ENCODE results near the gene CHRM1.

The CHRM1 gene

GRCh38 chr11:62902932-62903331 lies 18.2 kb downstream of the CHRM1 start:
- DNase-seq: no peak

GRCh38 chr11:62898027-62898426 lies 23.1 kb downstream of the CHRM1 start:
- DNase-seq: no peak

DNA sequence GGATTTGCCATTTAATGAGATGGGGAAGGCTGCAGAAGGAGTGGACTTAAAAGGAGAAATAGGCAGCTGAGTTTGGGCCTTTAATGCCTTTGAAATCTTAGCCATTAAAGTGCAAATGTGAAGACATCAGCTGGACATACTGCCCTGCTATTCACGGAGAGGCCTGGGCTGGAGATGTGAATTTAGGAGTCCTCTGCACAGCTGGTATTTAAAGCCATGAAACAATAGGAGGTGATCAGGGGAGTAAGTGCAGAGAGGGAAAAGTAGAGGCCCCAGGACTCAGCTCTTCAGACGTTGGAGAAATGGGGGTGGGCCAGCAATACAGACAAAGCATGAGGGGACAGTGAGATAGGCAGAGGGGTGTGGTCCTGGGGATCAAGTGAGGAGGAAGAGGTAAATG lies 23.9 kb downstream of the CHRM1 start:
- no peak for DNase-seq

GRCh38 chr11:62896049-62896448 lies 25.1 kb downstream of the CHRM1 start:
- no peak for DNase-seq

GRCh38 chr11:62895501-62895900 lies 25.7 kb downstream of the CHRM1 start:
- DNase-seq: no peak

GRCh38 chr11:62892077-62892922 lies 28.9 kb downstream of the CHRM1 start:
- no peak for DNase-seq

DNA sequence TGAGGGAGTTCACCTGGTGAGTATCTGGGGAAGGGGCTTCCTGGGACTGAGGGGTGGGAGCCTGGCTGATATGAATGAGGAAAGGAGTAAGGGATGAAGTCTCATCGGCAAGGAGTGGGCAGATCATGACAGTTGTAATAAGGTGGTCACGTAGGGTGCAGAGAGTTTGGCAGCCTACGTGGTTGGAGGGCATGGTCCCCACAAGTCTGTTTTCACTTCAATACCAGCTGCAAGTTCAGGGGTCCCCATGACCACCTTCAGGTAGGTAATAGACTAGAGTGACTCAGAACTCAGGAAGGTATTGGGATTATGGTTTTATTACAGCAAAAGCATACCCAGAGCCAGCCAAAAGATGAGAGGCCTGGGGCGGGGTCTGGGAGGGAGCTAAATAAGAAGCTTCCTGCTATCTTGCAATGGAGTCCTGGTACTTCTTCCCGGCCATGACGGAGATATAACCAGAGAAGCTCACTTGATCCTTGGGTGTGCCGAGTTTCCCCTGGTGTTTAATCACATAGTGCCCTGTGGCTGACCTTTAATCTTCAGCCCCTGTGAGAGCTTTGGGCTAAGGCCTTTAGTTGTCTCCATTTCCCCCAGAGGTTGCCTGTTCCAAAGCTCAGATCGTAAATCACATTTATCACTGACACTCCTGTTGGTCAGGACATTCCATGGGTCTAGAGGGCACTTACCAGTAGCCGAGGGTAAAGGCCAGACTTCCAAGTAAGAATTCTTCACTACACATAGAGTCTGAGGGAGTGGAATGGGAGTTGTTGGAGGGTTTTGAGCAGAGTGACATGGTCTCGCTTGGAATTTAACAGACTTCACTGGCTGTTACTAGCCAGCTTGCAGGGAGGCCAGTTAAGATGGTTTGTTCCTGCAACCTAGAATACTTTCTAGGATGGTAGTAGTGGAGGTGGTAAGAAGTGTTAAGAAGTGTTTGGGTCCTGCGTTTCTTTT lies 31.4 kb downstream of the CHRM1 start:
- DNase-seq: no peak

GRCh38 chr11:62889126-62889483 lies 32.1 kb downstream of the CHRM1 start:
- no peak for DNase-seq

DNA sequence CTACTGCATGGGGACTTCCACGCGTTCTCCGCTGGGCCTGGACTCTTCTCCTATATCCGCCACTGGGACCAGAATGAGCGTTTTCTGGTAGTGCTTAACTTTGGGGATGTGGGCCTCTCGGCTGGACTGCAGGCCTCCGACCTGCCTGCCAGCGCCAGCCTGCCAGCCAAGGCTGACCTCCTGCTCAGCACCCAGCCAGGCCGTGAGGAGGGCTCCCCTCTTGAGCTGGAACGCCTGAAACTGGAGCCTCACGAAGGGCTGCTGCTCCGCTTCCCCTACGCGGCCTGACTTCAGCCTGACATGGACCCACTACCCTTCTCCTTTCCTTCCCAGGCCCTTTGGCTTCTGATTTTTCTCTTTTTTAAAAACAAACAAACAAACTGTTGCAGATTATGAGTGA lies 32.8 kb downstream of the CHRM1 start:
- no peak for DNase-seq

- DNase-seq: no peak
Observed at GRCh38 chr11:62885137-62885750, 35.9 kb downstream of the CHRM1 start.

GRCh38 chr11:62883673-62884072 lies 37.5 kb downstream of the CHRM1 start:
- no peak for DNase-seq

DNA sequence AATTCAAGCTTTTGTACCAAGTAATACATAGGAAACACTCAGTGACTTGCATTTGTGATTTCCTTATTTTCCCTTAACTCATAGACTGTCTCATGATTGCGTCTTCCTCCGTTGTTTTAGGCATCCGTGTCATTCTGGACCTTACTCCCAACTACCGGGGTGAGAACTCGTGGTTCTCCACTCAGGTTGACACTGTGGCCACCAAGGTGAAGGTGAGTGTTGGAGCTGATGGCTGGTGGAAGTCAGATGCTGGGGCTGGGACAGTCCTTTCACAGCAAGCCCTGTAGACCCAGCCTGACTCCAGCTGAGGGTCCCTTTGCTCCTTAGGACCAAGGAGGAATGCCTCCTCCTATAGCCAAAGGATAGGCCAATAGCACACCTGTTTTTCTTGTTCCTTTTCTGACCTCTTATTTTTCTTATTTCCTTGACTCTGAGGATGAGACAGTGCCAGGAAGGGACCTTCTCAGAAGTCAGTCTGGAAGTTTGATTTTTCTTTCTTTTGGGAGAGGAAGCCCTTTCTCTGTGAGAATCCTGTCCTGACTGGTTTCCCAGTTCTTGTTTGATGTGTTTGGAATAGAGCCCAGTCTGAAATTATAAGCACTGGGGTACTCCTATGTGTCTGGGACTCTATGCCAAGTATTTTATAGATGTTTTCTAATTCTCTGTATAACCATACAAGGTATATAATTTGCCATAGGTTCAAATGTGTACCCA lies 38.2 kb downstream of the CHRM1 start:
- no peak for DNase-seq

DNA sequence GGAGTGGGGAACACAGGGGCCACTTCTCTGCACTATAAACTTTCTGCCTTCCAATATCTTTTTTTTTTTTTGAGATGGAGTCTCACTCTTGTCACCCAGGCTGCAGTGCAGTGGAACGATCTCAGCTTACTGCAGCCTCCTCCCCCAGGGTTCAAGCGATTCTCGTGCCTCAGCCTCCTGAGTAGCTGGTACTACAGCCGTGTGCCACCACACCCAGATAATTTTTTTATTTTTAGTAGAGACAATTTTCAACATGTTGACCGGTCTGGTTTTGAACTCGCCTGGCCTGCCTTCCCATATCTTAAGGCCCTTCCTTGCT lies 38.8 kb downstream of the CHRM1 start:
- no peak for DNase-seq

DNA sequence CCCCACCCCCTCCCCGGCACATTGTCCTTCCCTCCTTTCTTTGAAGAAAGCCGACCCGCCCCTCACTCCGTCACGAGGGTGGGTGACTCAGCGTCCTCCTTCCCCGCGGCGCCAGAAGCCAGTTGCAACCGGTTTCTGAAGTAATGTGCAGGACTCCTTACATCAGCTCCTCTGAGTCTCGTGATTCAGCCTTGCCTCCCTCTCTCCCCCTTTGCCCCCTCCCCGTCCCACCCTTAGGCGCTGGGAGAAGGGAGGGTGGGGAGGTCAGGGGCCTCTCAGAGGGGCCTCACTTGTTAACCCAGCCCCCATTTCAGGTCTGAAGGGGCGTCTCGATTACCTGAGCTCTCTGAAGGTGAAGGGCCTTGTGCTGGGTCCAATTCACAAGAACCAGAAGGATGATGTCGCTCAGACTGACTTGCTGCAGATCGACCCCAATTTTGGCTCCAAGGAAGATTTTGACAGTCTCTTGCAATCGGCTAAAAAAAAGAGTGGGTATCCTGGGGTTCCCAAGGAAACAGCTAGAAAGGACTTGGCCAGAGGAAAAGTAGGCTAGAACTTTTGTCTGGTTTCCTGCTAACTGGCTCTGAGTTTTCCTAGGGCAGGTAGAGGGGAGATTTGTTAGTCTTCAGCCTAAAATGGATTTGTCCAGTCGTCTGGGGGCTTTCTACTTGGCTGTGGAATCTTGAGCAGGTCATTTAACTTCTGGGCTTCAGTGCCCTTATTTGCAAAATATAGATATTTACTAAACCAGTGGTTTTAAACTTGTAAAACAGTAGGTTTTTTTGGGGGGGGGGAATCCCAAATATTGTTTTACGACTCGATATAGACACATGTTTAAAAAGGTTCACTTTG lies 39.4 kb downstream of the CHRM1 start:
- DNase-seq: peak; percentile 85

DNA sequence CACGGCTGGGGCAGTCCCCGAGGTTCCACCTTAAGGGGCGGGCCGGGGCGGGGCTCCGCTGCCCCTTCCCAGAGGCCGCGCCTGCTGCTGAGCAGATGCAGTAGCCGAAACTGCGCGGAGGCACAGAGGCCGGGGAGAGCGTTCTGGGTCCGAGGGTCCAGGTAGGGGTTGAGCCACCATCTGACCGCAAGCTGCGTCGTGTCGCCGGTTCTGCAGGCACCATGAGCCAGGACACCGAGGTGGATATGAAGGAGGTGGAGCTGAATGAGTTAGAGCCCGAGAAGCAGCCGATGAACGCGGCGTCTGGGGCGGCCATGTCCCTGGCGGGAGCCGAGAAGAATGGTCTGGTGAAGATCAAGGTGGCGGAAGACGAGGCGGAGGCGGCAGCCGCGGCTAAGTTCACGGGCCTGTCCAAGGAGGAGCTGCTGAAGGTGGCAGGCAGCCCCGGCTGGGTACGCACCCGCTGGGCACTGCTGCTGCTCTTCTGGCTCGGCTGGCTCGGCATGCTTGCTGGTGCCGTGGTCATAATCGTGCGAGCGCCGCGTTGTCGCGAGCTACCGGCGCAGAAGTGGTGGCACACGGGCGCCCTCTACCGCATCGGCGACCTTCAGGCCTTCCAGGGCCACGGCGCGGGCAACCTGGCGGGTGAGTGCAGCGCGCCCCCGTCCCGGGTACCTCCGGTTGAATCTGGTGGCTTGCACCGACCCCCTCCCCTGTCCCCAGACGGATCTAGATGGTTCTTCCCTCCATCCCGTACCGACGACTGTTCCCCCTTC lies 40.2 kb downstream of the CHRM1 start, which contains the start of gene SLC3A2:
TSS of gene SLC3A2 (plus strand) at position 94 of the 776 bp plus-strand sequence. CDS start at position 222, 128 bp downstream.
- DNase-seq: peak; percentile 85

DNA sequence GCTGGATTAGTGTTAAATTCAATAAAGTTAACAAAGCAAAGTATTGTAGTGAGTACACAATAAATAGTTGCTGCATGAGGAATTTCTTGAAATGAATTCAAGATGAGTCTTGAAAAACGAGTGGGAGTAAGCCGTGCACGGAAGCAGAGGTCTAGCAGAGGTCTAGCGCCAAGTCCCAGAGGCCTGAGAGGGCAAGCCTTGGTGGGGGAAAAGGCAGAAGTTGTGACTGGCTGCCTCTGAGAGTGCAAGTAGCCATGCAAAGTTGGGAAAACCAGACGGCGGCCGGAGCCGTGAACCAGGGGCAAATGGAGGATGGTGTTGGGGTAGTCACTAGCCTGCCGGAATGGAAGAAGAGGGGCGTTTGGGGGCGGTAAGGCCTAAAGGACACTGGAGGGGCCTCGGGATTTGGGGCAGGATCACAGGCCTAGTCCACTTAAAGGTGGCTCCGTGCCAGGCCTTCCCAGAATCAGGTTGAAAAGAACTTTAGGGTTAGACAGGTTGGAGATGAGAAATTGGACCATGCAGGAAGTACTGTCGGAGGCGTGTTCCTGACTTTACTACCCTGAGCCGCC lies 40.8 kb downstream of the CHRM1 start:
- no peak for DNase-seq

GRCh38 chr11:62879235-62879978 lies 41.8 kb downstream of the CHRM1 start:
- DNase-seq: no peak

DNA sequence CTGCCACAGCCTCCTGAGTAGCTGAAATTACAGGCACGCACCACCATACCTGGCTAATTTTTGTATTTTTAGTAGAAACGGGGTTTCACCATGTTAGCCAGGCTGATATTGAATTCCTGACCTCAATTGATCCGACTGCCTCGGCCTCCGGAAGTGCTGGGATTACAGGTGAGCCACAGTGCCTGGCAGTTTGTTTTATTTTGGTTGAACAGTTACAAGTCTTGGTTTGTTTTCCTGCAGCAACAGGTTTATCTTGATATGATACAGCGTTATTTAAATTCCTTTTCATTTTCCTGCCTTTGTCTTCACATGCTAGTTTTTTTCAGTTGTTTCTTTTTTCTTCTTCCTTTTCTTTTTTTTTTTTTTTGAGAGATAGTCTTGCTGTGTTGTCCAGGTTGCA lies 44.5 kb downstream of the CHRM1 start:
- DNase-seq: no peak

GRCh38 chr11:62875698-62876478 lies 45.3 kb downstream of the CHRM1 start:
- DNase-seq: no peak
